ENCODE data around the gene STK32B. TPM values are rescaled to one million over a fixed set of nuclear protein-coding genes. Genes with fewer than 3 reads are reported as not detected.

STK32B gene
- total RNA-seq, 1 donor from 2014 or later, result 46.9 TPM

DNA sequence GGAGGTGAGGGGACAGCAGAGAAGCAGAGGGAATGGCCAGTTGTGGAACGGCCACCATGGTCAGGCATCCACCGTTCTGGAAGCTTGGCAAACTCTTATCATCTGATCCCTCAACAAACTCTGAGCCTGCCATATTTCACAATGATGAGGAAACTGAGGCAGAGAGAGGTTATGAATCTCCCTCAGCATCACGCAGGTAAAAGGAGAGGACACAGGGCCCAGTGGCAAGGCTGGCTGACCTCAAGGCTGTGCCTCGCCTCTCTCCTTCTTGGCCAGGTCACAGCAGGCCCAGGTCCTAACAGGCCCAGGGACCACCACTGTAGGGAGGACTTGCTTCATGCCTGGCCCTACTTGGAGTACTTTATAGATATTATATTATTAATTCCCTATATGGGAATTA lies 414.2 kb downstream of the STK32B start:
- H3K4me3 Mint-ChIP-seq (ENCODE audit: unreplicated experiment), result no peak overlapping the region
- no peaks in the 10 kb centered on the region for H3K9me3 Mint-ChIP-seq (ENCODE audit: unreplicated experiment)
- no peaks in the 10 kb centered on the region for H3K27me3 Mint-ChIP-seq (ENCODE audit: unreplicated experiment)
- no peaks in the 10 kb centered on the region for H3K4me1 Mint-ChIP-seq (ENCODE audit: unreplicated experiment)
- H3K27ac Mint-ChIP-seq (ENCODE audit: unreplicated experiment), result no peak overlapping the region
- TF ChIP-seq, protein P1, sequence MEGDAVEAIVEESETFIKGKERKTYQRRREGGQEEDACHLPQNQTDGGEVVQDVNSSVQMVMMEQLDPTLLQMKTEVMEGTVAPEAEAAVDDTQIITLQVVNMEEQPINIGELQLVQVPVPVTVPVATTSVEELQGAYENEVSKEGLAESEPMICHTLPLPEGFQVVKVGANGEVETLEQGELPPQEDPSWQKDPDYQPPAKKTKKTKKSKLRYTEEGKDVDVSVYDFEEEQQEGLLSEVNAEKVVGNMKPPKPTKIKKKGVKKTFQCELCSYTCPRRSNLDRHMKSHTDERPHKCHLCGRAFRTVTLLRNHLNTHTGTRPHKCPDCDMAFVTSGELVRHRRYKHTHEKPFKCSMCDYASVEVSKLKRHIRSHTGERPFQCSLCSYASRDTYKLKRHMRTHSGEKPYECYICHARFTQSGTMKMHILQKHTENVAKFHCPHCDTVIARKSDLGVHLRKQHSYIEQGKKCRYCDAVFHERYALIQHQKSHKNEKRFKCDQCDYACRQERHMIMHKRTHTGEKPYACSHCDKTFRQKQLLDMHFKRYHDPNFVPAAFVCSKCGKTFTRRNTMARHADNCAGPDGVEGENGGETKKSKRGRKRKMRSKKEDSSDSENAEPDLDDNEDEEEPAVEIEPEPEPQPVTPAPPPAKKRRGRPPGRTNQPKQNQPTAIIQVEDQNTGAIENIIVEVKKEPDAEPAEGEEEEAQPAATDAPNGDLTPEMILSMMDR (IDR thresholded peaks at IDR 0.05), result no peak
- peak; percentile 48 for DNase-seq (ENCODE audit: extremely low spot score, unreplicated experiment)
- H3K36me3 Mint-ChIP-seq (ENCODE audit: unreplicated experiment), result peaks cover 29% of the 10 kb centered on the region

DNA sequence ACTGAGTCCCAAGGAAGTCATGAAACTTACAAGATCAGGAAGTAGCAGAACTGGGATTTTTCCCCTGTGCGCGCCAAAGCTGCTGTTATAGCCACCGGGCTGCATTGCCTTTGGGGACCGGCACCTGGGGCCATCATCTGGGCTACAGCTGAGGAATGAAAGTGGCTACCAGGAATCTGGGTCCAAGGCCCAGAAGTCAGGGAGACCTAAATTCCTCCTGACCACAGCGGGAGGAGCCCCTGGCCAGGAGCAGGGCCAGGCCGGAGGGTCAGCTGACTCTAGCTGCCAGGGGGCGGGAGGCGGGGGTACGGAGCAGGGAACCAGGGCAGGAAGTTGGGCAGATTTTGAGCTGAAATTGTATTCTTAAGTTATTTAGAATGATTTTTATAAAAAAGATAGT lies 414.7 kb downstream of the STK32B start:
- no peak overlapping the region for H3K27ac Mint-ChIP-seq (ENCODE audit: unreplicated experiment)
- DNase-seq (ENCODE audit: extremely low spot score, unreplicated experiment), result peak; percentile 54
- TF ChIP-seq, protein P1 (IDR thresholded peaks at IDR 0.05), result no peak
- H3K9me3 Mint-ChIP-seq (ENCODE audit: unreplicated experiment), result no peaks in the 10 kb centered on the region
- H3K4me3 Mint-ChIP-seq (ENCODE audit: unreplicated experiment), result no peak overlapping the region
- no peaks in the 10 kb centered on the region for H3K27me3 Mint-ChIP-seq (ENCODE audit: unreplicated experiment)
- peaks cover 30% of the 10 kb centered on the region for H3K36me3 Mint-ChIP-seq (ENCODE audit: unreplicated experiment)
- H3K4me1 Mint-ChIP-seq (ENCODE audit: unreplicated experiment), result no peaks in the 10 kb centered on the region

DNA sequence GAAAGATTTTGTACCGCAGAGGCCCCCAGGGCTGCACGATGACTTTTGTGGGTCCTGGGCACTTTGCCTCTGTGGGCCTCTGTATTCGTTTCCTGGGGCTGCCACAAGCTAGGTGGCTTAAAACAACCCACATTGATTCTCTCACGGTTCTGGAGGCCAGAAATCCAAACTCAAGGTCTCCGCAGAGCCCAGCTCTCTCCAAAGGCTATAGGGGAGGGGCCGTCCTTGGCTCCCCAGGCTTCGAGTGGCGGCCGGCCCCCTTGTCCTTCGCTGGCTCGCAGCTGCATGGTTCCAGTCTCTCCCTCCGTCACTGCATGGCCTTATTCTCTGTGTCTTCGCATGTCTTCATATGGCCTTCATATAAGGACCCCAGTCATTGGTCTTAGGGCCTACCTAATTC lies 415.8 kb downstream of the STK32B start:
- Mint-ChIP-seq H3K27ac (ENCODE audit: unreplicated experiment) (no peak overlapping the region), H3K4me1 (ENCODE audit: unreplicated experiment) (no peaks in the 10 kb centered on the region), H3K4me3 (ENCODE audit: unreplicated experiment) (no peak overlapping the region), H3K9me3 (ENCODE audit: unreplicated experiment) (no peaks in the 10 kb centered on the region), H3K36me3 (ENCODE audit: unreplicated experiment) (peaks cover 27% of the 10 kb centered on the region), H3K27me3 (ENCODE audit: unreplicated experiment) (no peaks in the 10 kb centered on the region)
- DNase-seq (ENCODE audit: extremely low spot score, unreplicated experiment), result peak; percentile 71
- TF ChIP-seq, protein P1 (IDR thresholded peaks at IDR 0.05), result no peak

DNA sequence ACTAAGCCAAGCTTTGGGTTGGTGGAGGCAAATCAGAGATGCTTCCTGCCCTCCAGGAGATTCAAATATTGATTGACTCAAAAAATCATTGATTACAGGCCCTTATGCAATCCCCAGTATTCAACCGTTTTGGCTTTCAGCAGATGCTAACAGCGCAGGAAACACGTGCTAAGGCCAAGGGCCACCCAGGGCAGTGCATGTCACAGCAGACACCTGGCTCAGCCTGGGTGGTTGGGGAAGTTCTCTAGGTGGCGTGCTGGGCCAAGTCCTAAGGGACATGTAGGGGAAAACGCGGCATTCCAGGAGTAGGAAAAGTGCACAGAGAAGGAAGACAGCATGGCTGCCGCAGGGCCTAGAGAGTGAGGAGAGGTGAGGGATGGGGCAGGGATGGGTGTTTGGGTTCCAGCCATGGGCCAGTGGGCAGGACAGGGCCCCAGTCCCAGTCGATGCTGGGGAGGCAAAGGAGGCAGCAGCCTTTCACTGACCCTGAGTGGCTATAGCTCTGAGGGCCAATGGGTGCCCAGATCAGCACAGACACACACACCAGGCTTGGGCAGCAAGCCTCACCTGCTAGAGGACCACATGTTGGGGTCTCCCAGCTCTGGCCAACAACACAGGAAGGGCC lies 418.0 kb downstream of the STK32B start:
- Mint-ChIP-seq H3K4me3 (ENCODE audit: unreplicated experiment) (no peak overlapping the region), H3K4me1 (ENCODE audit: unreplicated experiment) (no peaks in the 10 kb centered on the region), H3K27ac (ENCODE audit: unreplicated experiment) (no peak overlapping the region), H3K27me3 (ENCODE audit: unreplicated experiment) (no peaks in the 10 kb centered on the region), H3K36me3 (ENCODE audit: unreplicated experiment) (peaks cover 23% of the 10 kb centered on the region), H3K9me3 (ENCODE audit: unreplicated experiment) (no peaks in the 10 kb centered on the region)
- TF ChIP-seq, protein P1 (IDR thresholded peaks at IDR 0.05), result no peak
- peak; percentile 75 for DNase-seq (ENCODE audit: extremely low spot score, unreplicated experiment)

DNA sequence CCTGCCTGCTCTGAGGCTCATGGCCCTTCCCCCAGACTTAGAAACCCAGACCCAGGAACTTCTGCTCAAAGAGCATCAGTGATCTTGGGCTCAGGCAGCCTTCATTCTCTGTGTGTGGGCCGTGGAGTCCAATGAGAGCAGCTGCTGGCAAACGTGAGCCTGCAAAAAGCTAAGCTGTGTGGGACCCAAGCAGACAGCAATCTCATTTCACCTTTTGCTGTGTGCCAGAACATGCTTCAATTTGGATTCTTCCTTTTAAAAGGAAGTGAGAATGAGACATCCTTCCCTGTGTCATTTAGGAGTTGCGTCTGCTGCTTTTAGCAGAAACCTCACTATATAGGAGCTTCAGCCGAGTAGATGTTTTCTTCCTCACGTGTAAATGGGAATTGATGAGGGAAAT lies 418.6 kb downstream of the STK32B start:
- H3K27me3 Mint-ChIP-seq (ENCODE audit: unreplicated experiment), result no peaks in the 10 kb centered on the region
- H3K4me1 Mint-ChIP-seq (ENCODE audit: unreplicated experiment), result no peaks in the 10 kb centered on the region
- H3K36me3 Mint-ChIP-seq (ENCODE audit: unreplicated experiment), result peaks cover 25% of the 10 kb centered on the region
- H3K9me3 Mint-ChIP-seq (ENCODE audit: unreplicated experiment), result no peaks in the 10 kb centered on the region
- TF ChIP-seq, protein P1 (IDR thresholded peaks at IDR 0.05), result no peak
- H3K4me3 Mint-ChIP-seq (ENCODE audit: unreplicated experiment), result no peak overlapping the region
- peak; percentile 64 for DNase-seq (ENCODE audit: extremely low spot score, unreplicated experiment)
- H3K27ac Mint-ChIP-seq (ENCODE audit: unreplicated experiment), result no peak overlapping the region
